HG02623 (cell line): ENCODE measurements around the gene MYH7.

Experiments used
- ATAC-seq: cut with Tn5 transposase; IDR thresholded peaks from one replicate; pipeline ENCODE4 v1.9.1; 2021; ENCODE audit warnings: moderate library complexity; ENCODE audit not compliant: unreplicated experiment

MYH7 gene

DNA sequence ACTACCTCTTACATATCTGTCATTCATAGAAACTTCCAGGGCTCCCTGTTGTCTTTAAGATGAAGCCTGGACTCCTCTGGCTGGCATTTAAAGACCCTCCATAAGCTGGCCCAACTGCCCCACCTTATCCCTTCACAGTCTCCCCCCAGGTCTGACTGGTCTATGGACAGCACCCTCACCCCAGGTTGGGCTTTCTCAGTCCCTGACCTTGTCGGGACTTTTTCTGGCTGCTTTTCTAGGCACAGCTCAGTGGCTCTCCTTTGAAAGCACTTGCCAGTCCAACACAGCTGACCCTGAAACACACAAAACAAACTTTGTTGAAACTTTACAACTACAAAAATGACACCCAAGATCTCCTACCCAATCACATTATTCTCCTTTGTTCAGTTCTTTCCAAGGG lies 13.9 kb upstream of the MYH7 start:
- no peak for ATAC-seq

DNA sequence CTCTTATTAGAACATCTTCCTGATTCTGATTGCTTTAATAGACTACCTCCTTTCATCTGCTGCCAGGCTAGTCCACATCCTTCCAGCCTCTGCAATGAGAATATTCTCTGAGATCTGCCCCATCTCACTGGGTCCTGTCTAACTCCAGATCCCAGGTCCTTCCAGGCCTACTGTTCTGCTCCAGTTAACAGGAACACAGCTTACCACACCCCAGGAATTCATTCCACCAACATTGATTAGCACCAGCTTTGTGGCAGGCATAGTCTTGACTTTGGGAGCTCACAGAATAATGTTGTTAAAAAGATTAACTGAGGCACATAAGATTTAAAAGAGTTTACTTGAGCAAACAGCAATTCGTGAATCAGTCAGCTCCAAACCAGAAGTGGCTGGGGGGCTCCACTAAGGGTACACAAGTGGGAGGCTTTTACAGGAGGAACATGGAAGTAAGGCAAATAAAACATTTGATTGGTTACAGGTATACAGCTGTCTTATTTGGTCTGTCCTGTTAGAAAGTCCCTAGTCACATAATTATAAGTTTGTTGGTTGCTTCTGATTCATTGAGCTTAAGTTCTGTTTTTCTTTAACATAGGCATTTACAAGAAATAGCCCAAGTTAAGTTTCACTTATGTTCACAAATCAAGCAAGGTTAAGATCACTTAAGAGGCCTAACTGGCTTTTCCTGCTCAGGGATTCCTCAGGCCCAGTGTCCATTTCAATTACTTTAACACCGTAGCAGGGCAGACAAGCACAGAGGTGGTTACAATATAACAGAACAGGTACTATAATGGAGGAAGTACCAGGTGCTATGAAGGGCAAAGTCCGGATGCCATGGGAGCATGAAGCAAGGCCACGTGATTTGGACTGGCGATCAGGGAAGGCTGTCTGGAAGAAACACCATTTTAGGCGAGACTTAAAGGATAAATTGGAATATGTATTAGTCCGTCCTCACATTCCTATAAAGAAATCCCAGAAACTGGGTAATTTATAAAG lies 12.2 kb upstream of the MYH7 start:
- ATAC-seq: no peak

DNA sequence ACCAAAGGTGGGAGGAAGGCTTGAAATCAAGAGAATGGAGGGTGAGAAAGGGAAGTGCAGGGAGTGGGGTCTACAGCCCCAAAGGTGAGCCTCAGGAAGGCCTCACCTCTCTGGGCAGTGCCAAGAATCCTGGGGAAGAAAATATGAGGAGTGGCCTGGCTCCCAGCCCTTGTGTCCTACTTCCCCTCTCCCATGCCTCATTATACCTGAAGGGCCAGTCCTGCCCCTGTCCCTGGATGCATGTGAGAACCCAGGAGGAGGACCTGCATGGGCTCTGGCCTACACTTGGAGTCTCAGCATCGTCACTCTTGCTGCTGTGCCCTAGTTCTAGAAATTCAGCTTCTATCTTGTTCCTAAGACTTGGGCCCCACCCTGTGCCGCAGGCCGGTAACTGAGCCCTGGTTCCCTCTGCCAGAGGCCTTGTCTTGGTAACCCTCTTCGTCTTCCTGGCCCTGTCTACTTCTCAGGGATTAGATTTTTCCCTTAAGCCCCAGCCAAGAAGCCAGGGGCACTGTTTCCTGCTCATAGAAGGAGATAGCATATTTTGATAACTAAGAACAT lies 10.9 kb upstream of the MYH7 start:
- no peak for ATAC-seq

DNA sequence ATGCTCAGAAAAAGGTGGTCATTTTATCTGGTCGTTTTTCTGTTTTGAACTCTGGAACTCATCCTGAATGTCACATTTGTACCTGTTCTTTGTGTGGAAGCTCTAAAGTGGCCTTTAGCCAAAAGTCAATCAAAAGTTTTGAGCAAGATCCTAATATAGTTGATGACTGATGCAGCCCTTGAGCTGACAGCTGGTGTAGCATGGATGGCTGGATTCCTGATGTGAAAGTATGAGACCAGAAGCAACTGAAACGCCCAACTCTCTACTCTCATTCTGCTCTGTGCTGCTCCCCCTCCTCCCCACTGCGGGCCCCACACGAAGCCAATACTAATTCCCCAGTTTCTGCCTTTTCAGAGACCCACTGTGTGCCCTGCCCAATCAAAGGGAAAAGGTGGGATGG lies 10.3 kb upstream of the MYH7 start:
- no peak for ATAC-seq

DNA sequence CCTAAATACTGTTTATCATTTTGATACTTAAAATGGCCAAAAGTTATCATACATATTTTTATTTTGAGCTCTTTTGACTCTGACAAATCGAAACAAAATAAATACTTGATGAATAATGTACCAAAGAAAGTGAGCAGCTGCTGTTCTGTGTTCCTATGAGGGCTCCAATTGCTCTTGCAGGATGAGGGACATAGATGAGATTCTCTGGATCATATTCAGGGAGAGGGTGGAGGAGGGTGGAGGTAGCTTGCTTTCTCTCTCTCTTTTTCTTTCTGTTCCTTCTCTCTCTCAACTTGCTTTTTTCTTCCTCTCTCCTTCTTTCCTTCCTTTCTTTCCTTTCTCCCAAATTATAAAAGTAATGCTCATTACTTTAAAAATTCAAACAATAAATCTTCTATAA lies 8.9 kb upstream of the MYH7 start:
- no peak for ATAC-seq

DNA sequence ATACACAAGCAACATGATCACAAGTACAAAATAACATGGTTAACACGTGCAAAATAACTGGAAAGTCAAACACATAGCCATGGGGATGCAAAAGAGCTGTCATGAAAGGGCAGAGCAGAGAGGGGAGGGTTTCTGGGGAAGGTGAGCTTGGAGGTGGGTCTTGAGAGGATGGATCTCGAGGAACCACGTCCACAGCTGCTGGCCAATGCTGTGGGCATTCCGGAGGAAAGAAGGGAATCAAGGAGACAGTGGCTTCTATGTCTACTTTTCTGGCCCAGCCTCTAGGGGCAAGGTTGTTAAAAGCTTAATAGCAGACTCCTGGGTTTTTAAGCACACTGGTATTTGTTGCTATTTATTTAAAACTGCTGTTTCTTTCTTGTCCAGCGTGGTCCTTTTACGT lies 8.4 kb upstream of the MYH7 start:
- ATAC-seq: no peak

DNA sequence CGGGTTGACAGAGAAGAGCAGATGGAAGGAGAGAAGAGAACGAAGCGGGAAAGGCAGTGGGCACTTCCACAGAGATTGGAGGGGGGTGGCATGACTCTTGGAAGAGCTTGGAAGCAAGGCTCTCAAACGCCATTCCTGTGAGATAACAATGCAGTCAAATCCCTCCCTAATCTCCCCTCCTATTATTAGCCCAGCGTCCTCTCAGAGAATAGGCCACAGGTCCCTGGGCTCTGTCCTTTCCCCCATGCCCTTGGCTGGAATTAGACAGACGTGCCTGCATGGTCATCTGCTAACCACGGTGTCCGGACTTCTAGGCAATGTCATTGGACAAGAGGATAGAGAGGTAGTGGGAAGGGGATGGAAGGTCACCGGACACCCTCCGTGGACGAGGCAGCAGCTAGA lies 8.0 kb upstream of the MYH7 start:
- ATAC-seq: no peak

DNA sequence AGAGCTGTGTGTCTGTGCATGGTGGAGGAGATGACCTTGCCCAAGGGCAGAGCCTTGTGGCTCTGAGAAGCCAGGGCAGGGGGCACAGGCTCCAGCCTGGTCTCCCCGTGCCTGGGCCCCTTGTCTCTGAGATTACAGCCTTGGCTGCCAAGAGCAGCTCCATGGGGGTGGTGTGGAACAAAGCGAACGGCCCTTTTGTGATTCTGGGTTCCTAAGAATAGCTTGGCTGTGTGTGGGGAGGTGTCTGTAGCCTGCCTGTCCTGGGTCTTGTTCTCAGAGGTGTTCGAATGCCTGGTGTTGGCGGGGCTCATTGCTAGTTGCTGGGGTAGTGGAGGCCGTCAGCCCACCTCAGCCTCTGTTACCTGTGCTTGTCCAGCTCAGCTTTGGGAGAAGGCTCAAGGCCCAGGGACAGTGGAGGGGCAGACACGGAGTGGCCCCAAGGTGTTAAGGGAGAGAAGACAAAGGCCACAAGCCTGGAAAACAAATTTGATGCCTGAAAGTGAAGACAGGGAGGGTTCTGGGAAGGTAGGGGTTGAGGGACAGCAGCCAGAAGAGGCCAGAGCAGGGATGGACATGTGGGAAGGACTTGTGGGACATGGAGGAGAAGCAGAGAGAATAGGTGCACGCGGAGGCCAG lies 7.4 kb upstream of the MYH7 start:
- ATAC-seq: no peak

DNA sequence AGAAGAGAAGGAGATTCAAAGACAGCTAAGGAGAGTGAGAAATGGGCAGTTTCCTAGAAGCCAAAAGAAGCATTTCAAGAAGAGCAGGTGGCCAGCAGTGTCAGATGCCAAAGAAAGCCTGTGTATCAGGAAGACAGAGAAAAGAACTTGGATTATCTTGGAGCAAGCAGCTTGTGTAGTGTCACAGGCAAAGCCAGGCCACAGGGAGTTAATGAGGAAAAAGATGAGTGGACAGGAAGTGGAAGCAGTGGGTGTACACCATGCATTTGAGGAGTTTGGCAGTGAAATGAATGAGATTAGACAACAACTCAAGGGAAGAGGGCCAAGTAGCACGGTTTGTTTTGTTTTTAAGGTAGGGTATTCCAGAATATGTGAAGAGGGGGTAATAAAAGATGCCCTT lies 5.6 kb upstream of the MYH7 start:
- no peak for ATAC-seq

DNA sequence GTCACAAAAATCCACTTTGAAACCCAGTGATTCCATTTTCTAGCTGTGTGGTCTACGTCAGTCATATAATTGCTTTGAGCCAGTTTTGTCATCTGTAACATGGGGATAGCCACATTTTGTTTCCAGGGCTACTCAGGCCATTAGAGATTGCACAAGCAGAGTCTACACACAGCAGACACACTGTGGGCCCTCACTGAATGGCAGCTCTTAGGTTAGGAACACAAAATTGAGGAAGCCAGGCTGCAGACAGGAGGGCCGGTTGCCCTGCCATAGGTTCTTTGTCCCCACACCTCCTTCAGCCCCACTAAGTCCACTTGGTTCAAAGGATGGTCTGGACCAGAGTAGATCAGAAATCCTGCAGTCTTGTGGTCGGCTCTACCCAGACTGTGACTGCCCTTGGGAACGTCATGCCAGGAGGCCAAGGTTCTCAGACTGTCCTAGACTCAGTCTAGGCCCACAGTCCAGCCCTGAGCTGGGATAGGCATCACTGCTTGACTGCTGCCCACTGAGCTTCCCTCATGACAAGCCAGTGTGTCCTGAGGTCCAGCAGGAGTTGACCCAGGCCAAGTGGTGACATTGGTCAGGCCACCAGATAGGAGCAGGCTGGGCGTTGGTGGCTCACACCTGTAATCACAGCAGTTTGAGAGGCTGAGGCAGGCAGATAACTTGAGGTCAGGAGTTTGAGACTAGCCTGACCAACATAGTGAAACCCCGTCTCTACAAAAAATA lies 3.8 kb upstream of the MYH7 start:
- ATAC-seq: no peak

DNA sequence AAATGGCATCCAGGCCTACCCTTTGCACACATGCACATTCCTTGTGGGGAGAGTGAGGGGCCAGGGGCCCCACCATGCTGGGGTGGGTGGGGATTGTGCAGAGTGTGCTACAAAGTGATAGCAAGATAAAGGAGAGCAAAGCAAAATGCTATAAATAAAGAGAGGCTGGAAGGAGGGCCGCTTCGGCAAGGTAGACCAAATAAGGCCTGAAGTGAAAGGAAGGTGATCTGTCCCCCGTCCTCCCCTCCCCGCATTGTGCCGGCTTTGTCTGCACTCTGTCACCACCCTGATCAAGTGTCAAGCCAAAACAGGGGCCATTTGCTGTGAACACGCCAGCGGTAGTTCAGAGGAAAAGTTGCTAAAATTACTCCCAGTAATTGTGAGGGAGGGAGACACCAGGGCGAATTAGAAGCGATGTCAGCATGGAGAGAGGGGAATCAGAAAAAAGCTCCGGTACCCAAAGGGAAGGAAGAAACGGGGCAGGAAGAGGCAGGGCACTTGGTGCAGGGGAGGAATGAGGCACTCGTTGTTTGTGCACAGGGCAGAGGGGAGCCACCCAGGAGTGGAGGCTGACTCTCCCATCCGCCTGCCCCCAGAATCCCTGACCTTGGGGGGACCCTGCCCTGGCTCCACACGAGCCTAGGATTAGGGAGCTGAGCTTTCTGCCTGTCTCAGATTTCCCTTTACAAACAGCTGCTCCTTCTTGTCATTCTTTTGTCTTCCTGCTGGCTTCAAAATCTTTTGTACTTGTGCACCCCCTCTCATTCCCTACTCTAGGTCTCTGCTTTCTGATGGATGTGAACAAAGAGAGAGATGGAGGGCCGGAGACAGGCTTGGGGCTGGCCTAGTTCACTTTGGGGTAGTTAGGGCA lies 2.9 kb upstream of the MYH7 start:
- ATAC-seq: no peak

DNA sequence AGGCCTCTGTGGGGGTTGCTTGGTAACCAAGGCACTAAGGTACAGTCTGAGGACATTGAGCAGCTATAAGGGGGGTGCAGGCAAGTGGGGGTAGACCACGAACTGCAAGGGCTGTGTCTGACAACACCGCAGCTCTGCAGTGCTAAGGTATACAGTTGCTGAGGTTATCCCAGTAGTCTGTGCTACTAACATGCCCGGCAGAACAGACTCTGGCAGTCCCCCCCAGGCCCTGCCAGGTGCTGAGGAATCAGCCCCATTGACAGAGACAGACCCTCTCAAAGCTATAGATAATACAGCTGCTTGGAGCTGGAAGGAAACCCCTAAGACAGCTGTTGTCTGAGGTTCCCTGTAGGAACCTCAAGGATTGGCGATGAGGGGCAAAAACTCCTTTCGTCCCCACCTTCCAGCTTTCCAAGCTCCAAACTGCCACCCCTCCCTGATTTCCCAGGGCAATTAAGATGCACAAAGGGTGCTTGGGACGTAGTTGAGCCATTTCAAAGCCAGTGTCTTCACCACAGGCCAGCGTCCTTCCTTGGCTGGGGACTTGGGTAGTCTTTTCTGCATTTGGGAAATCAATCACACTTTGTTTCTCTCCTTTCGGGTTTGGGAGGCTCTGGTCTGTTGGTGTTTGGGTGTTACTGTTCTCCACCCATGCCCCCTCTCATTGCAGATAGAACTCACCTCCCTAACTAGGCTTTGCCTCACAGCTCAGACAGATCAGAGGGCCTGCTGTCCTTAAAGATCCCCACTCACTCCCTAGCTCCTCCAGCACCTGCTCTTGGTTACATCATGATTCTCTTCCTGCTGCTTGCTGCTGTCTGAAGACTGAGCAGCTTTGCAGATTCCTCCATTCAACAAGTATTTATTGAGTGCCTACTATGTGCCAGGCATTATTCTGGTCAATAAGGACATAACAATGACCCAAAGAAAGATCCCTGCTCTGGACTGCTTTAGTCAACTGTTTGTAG lies 2.0 kb upstream of the MYH7 start:
- no peak for ATAC-seq

DNA sequence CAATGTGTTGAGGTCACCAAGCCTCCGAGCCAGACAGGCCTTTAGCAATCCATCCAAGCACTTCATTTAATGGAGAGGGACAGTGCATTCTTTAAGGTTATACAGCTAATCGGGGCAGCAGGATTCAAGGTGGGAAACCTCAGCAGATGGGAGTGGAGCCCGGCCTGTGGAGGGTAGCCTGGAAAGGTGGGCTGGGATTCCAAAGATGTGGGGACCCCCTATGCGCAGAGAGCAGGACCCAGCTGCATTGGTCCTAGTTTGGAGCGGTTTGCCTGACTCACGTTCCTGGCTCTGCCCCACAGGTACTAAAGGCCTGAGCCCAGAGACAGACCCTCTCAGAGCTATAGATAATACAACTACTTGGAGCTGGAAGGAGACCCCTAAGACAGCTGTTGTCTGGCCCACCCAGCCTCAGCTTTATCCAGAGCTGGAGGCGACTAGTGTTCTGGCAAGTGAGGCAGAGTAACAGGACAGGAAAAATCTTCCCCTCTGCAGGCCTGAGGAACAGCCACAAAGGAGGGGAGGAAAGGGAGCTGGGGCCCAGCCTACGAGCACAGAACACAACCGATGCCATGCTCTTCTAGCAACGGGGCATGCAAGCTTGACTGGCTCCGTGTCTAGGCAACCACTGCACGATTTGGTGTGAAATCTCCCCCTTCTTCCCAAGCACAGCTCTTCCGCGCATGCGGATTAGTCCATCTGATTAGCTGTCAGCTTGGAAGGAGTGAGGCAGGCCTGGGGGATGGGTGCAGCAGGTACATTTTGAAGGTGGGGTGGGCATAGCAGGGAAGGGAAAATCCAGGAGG lies 1.1 kb upstream of the MYH7 start:
- ATAC-seq: no peak

DNA sequence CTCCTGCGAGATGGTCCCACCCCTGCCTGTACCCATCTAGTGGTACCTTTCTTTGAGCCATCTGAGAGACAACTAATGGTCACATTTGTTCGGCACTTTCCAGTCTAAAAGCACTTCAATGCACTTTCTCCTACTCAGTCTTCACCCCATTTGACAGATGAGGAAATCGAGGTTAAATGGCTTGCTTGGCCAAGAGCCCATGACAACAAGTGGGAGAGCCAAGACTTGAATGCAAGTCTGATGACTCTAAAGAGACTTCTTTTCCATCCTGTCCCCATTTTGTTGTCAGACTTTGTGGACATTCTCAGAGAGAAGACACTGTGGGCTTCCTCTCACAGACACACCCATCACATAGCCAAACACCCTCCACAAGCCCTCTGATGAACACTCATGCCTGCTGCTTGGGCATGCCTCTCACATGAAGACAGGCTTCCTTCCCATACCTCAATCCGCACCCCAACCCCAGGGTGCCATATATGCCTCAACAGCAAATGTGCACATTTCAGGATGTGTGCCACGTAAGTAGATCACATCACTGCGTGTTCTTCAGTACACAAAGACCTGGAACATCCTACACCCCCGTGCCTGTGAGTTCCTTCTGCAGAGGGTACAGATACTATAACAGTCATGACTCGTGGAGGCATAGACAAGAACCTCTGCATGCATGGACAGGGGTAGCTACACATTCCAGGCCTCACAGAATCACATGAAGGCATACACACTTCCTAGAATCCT lies 805 bp downstream of the MYH7 start:
- no peak for ATAC-seq

DNA sequence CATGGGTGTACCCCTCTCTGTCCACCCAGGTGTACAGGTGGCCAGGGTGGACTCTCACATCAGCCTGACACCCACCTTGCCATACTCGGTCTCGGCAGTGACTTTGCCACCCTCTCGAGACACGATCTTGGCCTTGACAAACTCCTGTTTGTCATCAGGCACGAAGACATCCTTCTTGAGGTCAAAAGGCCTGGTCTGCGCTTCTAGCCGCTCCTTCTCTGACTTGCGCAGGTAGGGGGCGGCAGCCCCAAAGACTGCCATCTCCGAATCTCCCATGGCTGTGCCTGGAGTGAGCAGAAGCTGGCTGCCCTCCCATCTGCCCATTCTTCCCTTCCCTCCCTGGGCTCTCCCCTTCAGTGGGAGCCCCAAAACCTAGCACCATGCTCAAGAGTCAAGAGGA lies 2.0 kb downstream of the MYH7 start:
- ATAC-seq: no peak

DNA sequence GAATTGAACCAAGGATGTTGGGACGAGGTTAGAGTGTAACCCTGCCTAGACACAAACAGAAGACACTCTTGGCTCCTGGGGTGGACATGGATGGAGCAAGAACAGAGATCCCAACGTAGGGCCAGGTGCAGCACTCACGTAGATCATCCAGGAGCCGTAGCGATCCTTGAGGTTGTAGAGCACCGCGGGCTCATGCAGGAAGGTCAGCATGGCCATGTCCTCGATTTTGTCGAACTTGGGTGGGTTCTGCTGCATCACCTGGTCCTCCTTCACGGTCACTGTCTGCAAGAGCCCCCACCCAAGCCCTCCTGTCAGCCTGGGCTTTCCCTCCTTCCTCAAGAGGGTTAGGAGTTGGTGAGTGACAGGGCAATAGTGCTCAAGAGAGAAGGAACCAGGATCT lies 2.5 kb downstream of the MYH7 start:
- no peak for ATAC-seq

DNA sequence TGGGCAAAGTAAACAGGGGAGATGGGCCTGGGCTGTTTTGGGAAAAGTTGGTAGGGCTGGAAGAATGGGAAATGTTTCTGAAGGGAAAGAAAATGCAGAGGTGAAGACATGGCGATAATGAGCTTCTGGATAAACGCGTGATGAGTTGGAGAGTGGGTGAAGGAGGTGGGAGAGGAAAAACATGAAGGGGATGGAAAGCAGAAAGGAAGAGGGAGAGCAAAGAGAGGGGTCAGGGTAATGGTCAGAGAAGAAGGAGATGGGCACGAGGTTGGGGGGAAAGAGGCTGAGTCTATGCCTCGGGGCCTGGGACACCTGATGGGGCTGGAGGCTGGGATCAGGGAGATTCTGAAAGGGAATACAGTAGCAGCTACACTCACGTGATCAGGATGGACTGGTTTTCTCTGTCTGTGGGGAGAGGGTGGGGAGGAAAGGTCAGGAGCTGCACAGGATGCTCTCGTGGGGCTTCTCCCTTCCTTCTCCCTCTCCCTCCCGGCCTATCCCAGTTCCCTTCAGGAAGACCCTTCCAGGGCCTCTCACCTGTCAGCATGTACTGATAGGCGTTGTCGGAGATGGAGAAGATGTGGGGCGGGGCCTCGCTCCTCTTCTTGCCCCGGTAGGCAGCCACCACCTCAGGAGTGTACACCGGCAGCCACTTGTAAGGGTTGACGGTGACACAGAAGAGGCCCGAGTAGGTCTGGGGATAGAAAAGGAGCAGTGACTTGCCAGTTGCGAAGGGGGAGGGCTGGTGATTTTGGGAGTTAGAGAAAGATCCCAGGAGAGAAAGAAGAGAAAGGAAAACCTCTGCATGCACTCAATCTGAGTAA lies 3.1 kb downstream of the MYH7 start:
- ATAC-seq: no peak
